ENCODE data around the gene MPP2.
"Not testable (repeated sequence)": the region's sequence is repeated elsewhere in the genome, so short reads cannot be mapped to it uniquely, and the experiment has no call there.

MPP2 gene

GRCh38 chr17:43875476-43876147 is 31.7 kb downstream of the MPP2 start:
- DNase-seq (ENCODE audit: low read depth in 2 of 2): no peak

GRCh38 chr17:43874293-43874692 is 33.0 kb downstream of the MPP2 start:
- no peak for DNase-seq (ENCODE audit: low read depth in 2 of 2)

- DNase-seq (ENCODE audit: low read depth in 2 of 2): no peak
These were observed 33.5 kb downstream of the MPP2 start for GRCh38 chr17:43873815-43874214.

GRCh38 chr17:43873091-43873490 is 34.2 kb downstream of the MPP2 start:
- no peak for DNase-seq (ENCODE audit: low read depth in 2 of 2)

- DNase-seq (ENCODE audit: low read depth in 2 of 2): no peak
These were observed 35.2 kb downstream of the MPP2 start for GRCh38 chr17:43871946-43872690.

- not testable (repeated sequence) for DNase-seq (ENCODE audit: low read depth in 2 of 2)
These were observed 38.3 kb downstream of the MPP2 start for GRCh38 chr17:43869031-43869430.

- no peak for DNase-seq (ENCODE audit: low read depth in 2 of 2)
These were observed 38.9 kb downstream of the MPP2 start for GRCh38 chr17:43868226-43868994.

GRCh38 chr17:43864161-43864984 is 43.0 kb downstream of the MPP2 start:
- DNase-seq (ENCODE audit: low read depth in 2 of 2): no peak

- DNase-seq (ENCODE audit: low read depth in 2 of 2): no peak
These were observed 45.4 kb downstream of the MPP2 start for GRCh38 chr17:43861960-43862359.

GRCh38 chr17:43860927-43861622 is 46.3 kb downstream of the MPP2 start:
- DNase-seq (ENCODE audit: low read depth in 2 of 2): no peak

- no peak for DNase-seq (ENCODE audit: low read depth in 2 of 2)
These were observed 47.1 kb downstream of the MPP2 start for GRCh38 chr17:43860077-43860725.

GRCh38 chr17:43857957-43858600 is 49.3 kb downstream of the MPP2 start:
- no peak for DNase-seq (ENCODE audit: low read depth in 2 of 2)

- no peak for DNase-seq (ENCODE audit: low read depth in 2 of 2)
These were observed 50.2 kb downstream of the MPP2 start for GRCh38 chr17:43857141-43857540.

- DNase-seq (ENCODE audit: low read depth in 2 of 2): no peak
These were observed 51.2 kb downstream of the MPP2 start for GRCh38 chr17:43856141-43856540.

- no peak for DNase-seq (ENCODE audit: low read depth in 2 of 2)
These were observed 52.3 kb downstream of the MPP2 start for GRCh38 chr17:43855061-43855460.

- DNase-seq (ENCODE audit: low read depth in 2 of 2): no peak
These were observed 52.8 kb downstream of the MPP2 start for GRCh38 chr17:43854498-43854897.

- DNase-seq (ENCODE audit: low read depth in 2 of 2): no peak
These were observed 53.8 kb downstream of the MPP2 start for GRCh38 chr17:43853546-43853945.

- DNase-seq (ENCODE audit: low read depth in 2 of 2): no peak
These were observed 54.8 kb downstream of the MPP2 start for GRCh38 chr17:43852571-43852970.

GRCh38 chr17:43849116-43849515 is 58.2 kb downstream of the MPP2 start:
- no peak for DNase-seq (ENCODE audit: low read depth in 2 of 2)

- no peak for DNase-seq (ENCODE audit: low read depth in 2 of 2)
These were observed 58.7 kb downstream of the MPP2 start for GRCh38 chr17:43848601-43849000.
